Measurements from ENCODE around the gene OR4C5. TPM values are rescaled to one million over a fixed set of nuclear protein-coding genes. Genes with fewer than 3 reads are reported as not detected.
"Not testable (repeated sequence)": the region's sequence is repeated elsewhere in the genome, so short reads cannot be mapped to it uniquely, and the experiment has no call there.

OR4C5 gene
- total RNA-seq, result not detected

- DNase-seq (ENCODE audit: low read depth in 2 of 3, low spot score in 2 of 3), result no peak
These were observed at the start of gene OR4C5 for GRCh38 chr11:48366365-48366764. Gene OR4C5 (minus strand): TSS chr11:48366465. CDS start chr11:48366465, 0 bp downstream.

- DNase-seq (ENCODE audit: low read depth in 2 of 3, low spot score in 2 of 3), result no peak
These were observed 18.4 kb upstream of the OR4C5 start for GRCh38 chr11:48384670-48385069.

- not testable (repeated sequence) for DNase-seq (ENCODE audit: low read depth in 2 of 3, low spot score in 2 of 3)
These were observed 17.9 kb upstream of the OR4C5 start for GRCh38 chr11:48384151-48384550.

GRCh38 chr11:48361289-48361688 is 5.0 kb downstream of the OR4C5 start:
- DNase-seq (ENCODE audit: low read depth in 2 of 3, low spot score in 2 of 3), result not testable (repeated sequence)

GRCh38 chr11:48354677-48355076 is 11.6 kb downstream of the OR4C5 start:
- DNase-seq (ENCODE audit: low read depth in 2 of 3, low spot score in 2 of 3), result no peak

GRCh38 chr11:48354013-48354412 is 12.3 kb downstream of the OR4C5 start:
- DNase-seq (ENCODE audit: low read depth in 2 of 3, low spot score in 2 of 3), result no peak

GRCh38 chr11:48346286-48346685 is 20.0 kb downstream of the OR4C5 start:
- not testable (repeated sequence) for DNase-seq (ENCODE audit: low read depth in 2 of 3, low spot score in 2 of 3)

GRCh38 chr11:48342505-48342904 is 23.8 kb downstream of the OR4C5 start:
- not testable (repeated sequence) for DNase-seq (ENCODE audit: low read depth in 2 of 3, low spot score in 2 of 3)

GRCh38 chr11:48341466-48341865 is 24.8 kb downstream of the OR4C5 start:
- no peak for DNase-seq (ENCODE audit: low read depth in 2 of 3, low spot score in 2 of 3)

- DNase-seq (ENCODE audit: low read depth in 2 of 3, low spot score in 2 of 3), result not testable (repeated sequence)
These were observed 41.6 kb downstream of the OR4C5 start, which contains the start of gene OR4C3 for GRCh38 chr11:48324620-48325019. Gene OR4C3 (plus strand): TSS chr11:48324920. CDS start chr11:48325022, 102 bp downstream.

- DNase-seq (ENCODE audit: low read depth in 2 of 3, low spot score in 2 of 3), result not testable (repeated sequence)
These were observed 46.5 kb downstream of the OR4C5 start for GRCh38 chr11:48319813-48320212.

Other genes starting within 250 kb of the OR4C5 start
- gene OR4B1, start 149.7 kb downstream of the OR4C5 start, total RNA-seq, result not detected
- not detected for gene OR4X2, start 121.4 kb downstream of the OR4C5 start, total RNA-seq
- gene OR4X1, start 102.6 kb downstream of the OR4C5 start, total RNA-seq, result not detected
- gene OR4S1, start 60.2 kb downstream of the OR4C5 start, total RNA-seq, result under 0.01 TPM
- not detected for gene OR4C3, start 41.5 kb downstream of the OR4C5 start, total RNA-seq
- under 0.01 TPM for gene OR4A47, start 122.3 kb upstream of the OR4C5 start, total RNA-seq